GM23338 (cell line): Measurements from ENCODE around the gene S100A13. TPM values are rescaled to one million over a fixed set of nuclear protein-coding genes. Genes with fewer than 3 reads are reported as not detected.

Experiments used
- ATAC-seq: fragments of 200-7000 bp; cut with Tn5 transposase; 3 replicates; pipeline ENCODE4 v1.9.1; 2020
- DNase-seq: peaks from one replicate; pipeline ENCODE4 v3.0.0-alpha.2; 2015; ENCODE audit warnings: low spot score
- H2AFZ ChIP-seq: fragments of 200-600 bp; sonication (generic); 2 replicates; pipeline ENCODE4 v1.8.0; 2016; ENCODE audit warnings: antibody characterized with exemption, mild to moderate bottlenecking, moderate library complexity
- H3F3A ChIP-seq: fragments of 200-600 bp; sonication (generic); replicated peaks from 2 replicates; pipeline ENCODE4 v1.8.0; 2017; ENCODE audit warnings: antibody characterized with exemption, mixed run types, low read depth
- H3K27ac ChIP-seq: fragments of 200-600 bp; sonication (generic); 2 replicates; pipeline ENCODE4 v1.6.1; 2016; ENCODE audit warnings: low read depth
- H3K27me3 ChIP-seq: fragments of 200-600 bp; sonication (generic); 2 replicates; pipeline ENCODE4 v1.8.0; 2016; ENCODE audit warnings: mild to moderate bottlenecking, mixed run types, moderate library complexity; ENCODE audit not compliant: insufficient read depth
- H3K36me3 ChIP-seq: fragments of 200-600 bp; sonication (generic); 2 replicates; pipeline ENCODE4 v1.8.0; 2016; ENCODE audit warnings: mild to moderate bottlenecking; ENCODE audit not compliant: insufficient read depth
- H3K4me1 ChIP-seq: fragments of 200-600 bp; sonication (generic); 2 replicates; pipeline ENCODE4 v1.8.0; 2016; ENCODE audit warnings: mild to moderate bottlenecking, moderate library complexity; ENCODE audit not compliant: insufficient read depth
- H3K4me2 ChIP-seq: fragments of 200-600 bp; sonication (generic); 2 replicates; pipeline ENCODE4 v1.7.1; 2017; ENCODE audit warnings: mixed run types
- H3K4me3 ChIP-seq: fragments of 200-600 bp; sonication (generic); 2 replicates; pipeline ENCODE4 v1.6.1; 2016; ENCODE audit warnings: mixed run types
- H3K79me2 ChIP-seq: fragments of 200-600 bp; sonication (generic); replicated peaks from 2 replicates; pipeline ENCODE4 v1.8.0; 2017; ENCODE audit warnings: mild to moderate bottlenecking; ENCODE audit not compliant: insufficient read depth
- H3K9me2 ChIP-seq: fragments of 200-600 bp; sonication (generic); 2 replicates; pipeline ENCODE4 v1.8.0; 2017; ENCODE audit not compliant: insufficient read depth
- H4K20me1 ChIP-seq: fragments of 200-600 bp; sonication (generic); replicated peaks from 2 replicates; pipeline ENCODE4 v1.8.0; 2017; ENCODE audit warnings: mild to moderate bottlenecking; ENCODE audit not compliant: insufficient read depth
- H3K27ac Mint-ChIP-seq: 2 replicates; pipeline ENCODE4 v1.8.0; 2020; ENCODE audit warnings: inconsistent platforms, mild to moderate bottlenecking, moderate library complexity, mixed read lengths
- H3K27me3 Mint-ChIP-seq: 3 replicates; pipeline ENCODE4 v1.8.0; 2022; ENCODE audit warnings: low read depth, mild to moderate bottlenecking, moderate library complexity, mixed read lengths, inconsistent platforms; ENCODE audit not compliant: insufficient read depth, poor library complexity
- H3K36me3 Mint-ChIP-seq: 3 replicates; pipeline ENCODE4 v1.8.0; 2021; ENCODE audit warnings: low read depth, mild to moderate bottlenecking, inconsistent platforms, moderate library complexity, mixed read lengths
- H3K4me1 Mint-ChIP-seq: 3 replicates; pipeline ENCODE4 v1.8.0; 2020; ENCODE audit warnings: mild to moderate bottlenecking, inconsistent platforms, mixed read lengths
- H3K4me3 Mint-ChIP-seq: 3 replicates; pipeline ENCODE4 v1.8.0; 2021; ENCODE audit warnings: moderate library complexity, mild to moderate bottlenecking, inconsistent platforms, mixed read lengths
- H3K9me3 Mint-ChIP-seq: 3 replicates; pipeline ENCODE4 v1.8.0; 2020; ENCODE audit warnings: moderate library complexity, mild to moderate bottlenecking, inconsistent platforms, mixed read lengths
- CREB1 ChIP-seq: fragments of 250-450 bp; sonication (Bioruptor Pico); IDR thresholded peaks from 2 replicates; pipeline ENCODE4 v1.5.0; 2020; ENCODE audit warnings: low read depth, mild to moderate bottlenecking, moderate library complexity
- EZH2 ChIP-seq: fragments of 200-600 bp; sonication (generic); IDR thresholded peaks from one replicate; pipeline ENCODE4 v1.8.0; 2017; ENCODE audit warnings: antibody characterized with exemption, mild to moderate bottlenecking, low read depth; ENCODE audit not compliant: unreplicated experiment
- EZH2phosphoT487 ChIP-seq: fragments of 200-600 bp; sonication (generic); IDR thresholded peaks from one replicate; pipeline ENCODE4 v1.8.1; 2018; ENCODE audit warnings: antibody characterized with exemption; ENCODE audit not compliant: unreplicated experiment
- POLR2AphosphoS5 ChIP-seq: IDR thresholded peaks from 2 replicates; pipeline ENCODE4 v1.6.1; 2016; ENCODE audit warnings: antibody characterized with exemption, low read depth
- STAT1 ChIP-seq: IDR thresholded peaks from one replicate; pipeline ENCODE4 v1.6.1; 2016; ENCODE audit warnings: antibody characterized with exemption; ENCODE audit not compliant: unreplicated experiment
- polyA plus RNA-seq: library from polyadenylated mRNA; unstranded; fragments of >200 nt; fragmentation: Nextera tagmentation; extraction: Ambion mirVana; gene quantifications from 2 replicates; pipeline ENCODE4 v1.2.1, GENCODE V29; 2016
- total RNA-seq: library from RNA; depleted of rRNA; stranded (reverse); fragments of >200 nt; shearing (Covaris generic); gene quantifications from 2 replicates; pipeline ENCODE4 v1.2.3, GENCODE V29; 2014
- TF ChIP-seq, protein P1 (sequence below), 2 experiments: fragments of 200-600 bp in 1 of 2; sonication (generic) in 1 of 2; conservative IDR thresholded peaks; 2 replicates each; pipeline versions ENCODE4 v1.5.1 to v1.6.1; 2016 to 2017; ENCODE audit warnings: antibody characterized with exemption in 2 of 2, low read depth in 2 of 2, mild to moderate bottlenecking in 2 of 2, moderate library complexity in 1 of 2
- TF ChIP-seq, protein P2 (sequence below): IDR thresholded peaks from one replicate; pipeline ENCODE4 v1.6.1; 2018; ENCODE audit warnings: antibody characterized with exemption; ENCODE audit not compliant: unreplicated experiment

The S100A13 gene
- total and polyA plus RNA-seq, 2 experiments from 2014 or later = 32.7 to 165 TPM

- ATAC-seq = no peak
- 0 out of 2 replicates have a peak, but pooled peaks cover 2% of the 10 kb centered on the region for H3F3A ChIP-seq
- H3K27ac Mint-ChIP-seq = no peak overlapping the region
- H3K36me3 ChIP-seq = no peaks in the 10 kb centered on the region
- peaks cover 12% of the 10 kb centered on the region for H3K27me3 Mint-ChIP-seq
- H3K27me3 ChIP-seq = no peaks in the 10 kb centered on the region
- DNase-seq = no peak
- H3K36me3 Mint-ChIP-seq = peaks cover 27% of the 10 kb centered on the region
- H3K9me3 Mint-ChIP-seq = no peaks in the 10 kb centered on the region
- no peaks in the 10 kb centered on the region for H3K79me2 ChIP-seq
- H3K4me1 Mint-ChIP-seq = peaks cover 50% of the 10 kb centered on the region
- H3K4me1 ChIP-seq = peaks cover 17% of the 10 kb centered on the region
- H3K4me3 ChIP-seq = no peak overlapping the region
- TF ChIP-seq, protein P1, sequence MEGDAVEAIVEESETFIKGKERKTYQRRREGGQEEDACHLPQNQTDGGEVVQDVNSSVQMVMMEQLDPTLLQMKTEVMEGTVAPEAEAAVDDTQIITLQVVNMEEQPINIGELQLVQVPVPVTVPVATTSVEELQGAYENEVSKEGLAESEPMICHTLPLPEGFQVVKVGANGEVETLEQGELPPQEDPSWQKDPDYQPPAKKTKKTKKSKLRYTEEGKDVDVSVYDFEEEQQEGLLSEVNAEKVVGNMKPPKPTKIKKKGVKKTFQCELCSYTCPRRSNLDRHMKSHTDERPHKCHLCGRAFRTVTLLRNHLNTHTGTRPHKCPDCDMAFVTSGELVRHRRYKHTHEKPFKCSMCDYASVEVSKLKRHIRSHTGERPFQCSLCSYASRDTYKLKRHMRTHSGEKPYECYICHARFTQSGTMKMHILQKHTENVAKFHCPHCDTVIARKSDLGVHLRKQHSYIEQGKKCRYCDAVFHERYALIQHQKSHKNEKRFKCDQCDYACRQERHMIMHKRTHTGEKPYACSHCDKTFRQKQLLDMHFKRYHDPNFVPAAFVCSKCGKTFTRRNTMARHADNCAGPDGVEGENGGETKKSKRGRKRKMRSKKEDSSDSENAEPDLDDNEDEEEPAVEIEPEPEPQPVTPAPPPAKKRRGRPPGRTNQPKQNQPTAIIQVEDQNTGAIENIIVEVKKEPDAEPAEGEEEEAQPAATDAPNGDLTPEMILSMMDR (conservative IDR thresholded peaks at IDR 0.05; ENCODE audit: low read depth in 2 of 2) = no peak
- TF ChIP-seq POLR2AphosphoS5 (no peak), EZH2 (no peak)
- TF ChIP-seq, protein P2, sequence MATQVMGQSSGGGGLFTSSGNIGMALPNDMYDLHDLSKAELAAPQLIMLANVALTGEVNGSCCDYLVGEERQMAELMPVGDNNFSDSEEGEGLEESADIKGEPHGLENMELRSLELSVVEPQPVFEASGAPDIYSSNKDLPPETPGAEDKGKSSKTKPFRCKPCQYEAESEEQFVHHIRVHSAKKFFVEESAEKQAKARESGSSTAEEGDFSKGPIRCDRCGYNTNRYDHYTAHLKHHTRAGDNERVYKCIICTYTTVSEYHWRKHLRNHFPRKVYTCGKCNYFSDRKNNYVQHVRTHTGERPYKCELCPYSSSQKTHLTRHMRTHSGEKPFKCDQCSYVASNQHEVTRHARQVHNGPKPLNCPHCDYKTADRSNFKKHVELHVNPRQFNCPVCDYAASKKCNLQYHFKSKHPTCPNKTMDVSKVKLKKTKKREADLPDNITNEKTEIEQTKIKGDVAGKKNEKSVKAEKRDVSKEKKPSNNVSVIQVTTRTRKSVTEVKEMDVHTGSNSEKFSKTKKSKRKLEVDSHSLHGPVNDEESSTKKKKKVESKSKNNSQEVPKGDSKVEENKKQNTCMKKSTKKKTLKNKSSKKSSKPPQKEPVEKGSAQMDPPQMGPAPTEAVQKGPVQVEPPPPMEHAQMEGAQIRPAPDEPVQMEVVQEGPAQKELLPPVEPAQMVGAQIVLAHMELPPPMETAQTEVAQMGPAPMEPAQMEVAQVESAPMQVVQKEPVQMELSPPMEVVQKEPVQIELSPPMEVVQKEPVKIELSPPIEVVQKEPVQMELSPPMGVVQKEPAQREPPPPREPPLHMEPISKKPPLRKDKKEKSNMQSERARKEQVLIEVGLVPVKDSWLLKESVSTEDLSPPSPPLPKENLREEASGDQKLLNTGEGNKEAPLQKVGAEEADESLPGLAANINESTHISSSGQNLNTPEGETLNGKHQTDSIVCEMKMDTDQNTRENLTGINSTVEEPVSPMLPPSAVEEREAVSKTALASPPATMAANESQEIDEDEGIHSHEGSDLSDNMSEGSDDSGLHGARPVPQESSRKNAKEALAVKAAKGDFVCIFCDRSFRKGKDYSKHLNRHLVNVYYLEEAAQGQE = no peak
- H3K4me3 Mint-ChIP-seq = no peak overlapping the region
- H3K4me2 ChIP-seq = no peak overlapping the region
- no peak overlapping the region for H2AFZ ChIP-seq
- 0 out of 2 replicates have a peak, but pooled peaks cover 3% of the 10 kb centered on the region for H3K9me2 ChIP-seq
- no peaks in the 10 kb centered on the region for H4K20me1 ChIP-seq
- H3K27ac ChIP-seq = no peak overlapping the region
Measured at GRCh38 chr1:153624965-153625611, 2.2 kb downstream of the S100A13 start.

GRCh38 chr1:153623101-153623500 lies 4.2 kb downstream of the S100A13 start:
- Mint-ChIP-seq H3K27me3 (peaks cover 12% of the 10 kb centered on the region), H3K4me3 (peak overlapping the region; percentile 38; the same call in 1 of the 3 replicates), H3K36me3 (peaks cover 36% of the 10 kb centered on the region), H3K27ac (peak overlapping the region; percentile 82), H3K4me1 (peaks cover 38% of the 10 kb centered on the region), H3K9me3 (no peaks in the 10 kb centered on the region)
- peak; percentile 48 for DNase-seq
- Histone ChIP-seq H3K4me2 (peak overlapping the region; percentile 33), H3K27ac (peak overlapping the region; percentile 47), H3K36me3 (no peaks in the 10 kb centered on the region), H3K79me2 (no peaks in the 10 kb centered on the region), H3F3A (0 out of 2 replicates have a peak, but pooled peaks cover 2% of the 10 kb centered on the region), H3K4me3 (no peak overlapping the region), H3K4me1 (peaks cover 17% of the 10 kb centered on the region), H2AFZ (no peak overlapping the region), H4K20me1 (no peaks in the 10 kb centered on the region), H3K9me2 (0 out of 2 replicates have a peak, but pooled peaks cover 3% of the 10 kb centered on the region), H3K27me3 (no peaks in the 10 kb centered on the region)
- 0 out of 2 replicates have a peak, but pooled peaks have one; percentile 17 for TF ChIP-seq CREB1 (CRISPR knock-in tag)
- TF ChIP-seq EZH2phosphoT487 = no peak
- TF ChIP-seq, protein P2 = no peak
- no peak for TF ChIP-seq STAT1
- ATAC-seq = peak; percentile 15
